GM23338 (cell line): ENCODE results near the gene ABAT. TPM values are rescaled to one million over a fixed set of nuclear protein-coding genes. Genes with fewer than 3 reads are reported as not detected.
A peak's percentile ranks its signal among the peaks of the same experiment; 100 is the strongest.

Source experiments
- ATAC-seq: fragments of 200-7000 bp; cut with Tn5 transposase; 3 replicates; pipeline ENCODE4 v1.9.1; 2020
- DNase-seq: peaks from one replicate; pipeline ENCODE4 v3.0.0-alpha.2; 2015; ENCODE audit warnings: low spot score
- H2AFZ ChIP-seq: fragments of 200-600 bp; sonication (generic); 2 replicates; pipeline ENCODE4 v1.8.0; 2016; ENCODE audit warnings: antibody characterized with exemption, mild to moderate bottlenecking, moderate library complexity
- H3F3A ChIP-seq: fragments of 200-600 bp; sonication (generic); replicated peaks from 2 replicates; pipeline ENCODE4 v1.8.0; 2017; ENCODE audit warnings: antibody characterized with exemption, mixed run types, low read depth
- H3K27ac ChIP-seq: fragments of 200-600 bp; sonication (generic); 2 replicates; pipeline ENCODE4 v1.6.1; 2016; ENCODE audit warnings: low read depth
- H3K27me3 ChIP-seq: fragments of 200-600 bp; sonication (generic); 2 replicates; pipeline ENCODE4 v1.8.0; 2016; ENCODE audit warnings: mild to moderate bottlenecking, mixed run types, moderate library complexity; ENCODE audit not compliant: insufficient read depth
- H3K36me3 ChIP-seq: fragments of 200-600 bp; sonication (generic); 2 replicates; pipeline ENCODE4 v1.8.0; 2016; ENCODE audit warnings: mild to moderate bottlenecking; ENCODE audit not compliant: insufficient read depth
- H3K4me1 ChIP-seq: fragments of 200-600 bp; sonication (generic); 2 replicates; pipeline ENCODE4 v1.8.0; 2016; ENCODE audit warnings: mild to moderate bottlenecking, moderate library complexity; ENCODE audit not compliant: insufficient read depth
- H3K4me2 ChIP-seq: fragments of 200-600 bp; sonication (generic); 2 replicates; pipeline ENCODE4 v1.7.1; 2017; ENCODE audit warnings: mixed run types
- H3K4me3 ChIP-seq: fragments of 200-600 bp; sonication (generic); 2 replicates; pipeline ENCODE4 v1.6.1; 2016; ENCODE audit warnings: mixed run types
- H3K79me2 ChIP-seq: fragments of 200-600 bp; sonication (generic); replicated peaks from 2 replicates; pipeline ENCODE4 v1.8.0; 2017; ENCODE audit warnings: mild to moderate bottlenecking; ENCODE audit not compliant: insufficient read depth
- H3K9me2 ChIP-seq: fragments of 200-600 bp; sonication (generic); 2 replicates; pipeline ENCODE4 v1.8.0; 2017; ENCODE audit not compliant: insufficient read depth
- H4K20me1 ChIP-seq: fragments of 200-600 bp; sonication (generic); replicated peaks from 2 replicates; pipeline ENCODE4 v1.8.0; 2017; ENCODE audit warnings: mild to moderate bottlenecking; ENCODE audit not compliant: insufficient read depth
- H3K27ac Mint-ChIP-seq: 2 replicates; pipeline ENCODE4 v1.8.0; 2020; ENCODE audit warnings: inconsistent platforms, mild to moderate bottlenecking, moderate library complexity, mixed read lengths
- H3K27me3 Mint-ChIP-seq: 3 replicates; pipeline ENCODE4 v1.8.0; 2022; ENCODE audit warnings: low read depth, mild to moderate bottlenecking, moderate library complexity, mixed read lengths, inconsistent platforms; ENCODE audit not compliant: insufficient read depth, poor library complexity
- H3K36me3 Mint-ChIP-seq: 3 replicates; pipeline ENCODE4 v1.8.0; 2021; ENCODE audit warnings: low read depth, mild to moderate bottlenecking, inconsistent platforms, moderate library complexity, mixed read lengths
- H3K4me1 Mint-ChIP-seq: 3 replicates; pipeline ENCODE4 v1.8.0; 2020; ENCODE audit warnings: mild to moderate bottlenecking, inconsistent platforms, mixed read lengths
- H3K4me3 Mint-ChIP-seq: 3 replicates; pipeline ENCODE4 v1.8.0; 2021; ENCODE audit warnings: moderate library complexity, mild to moderate bottlenecking, inconsistent platforms, mixed read lengths
- H3K9me3 Mint-ChIP-seq: 3 replicates; pipeline ENCODE4 v1.8.0; 2020; ENCODE audit warnings: moderate library complexity, mild to moderate bottlenecking, inconsistent platforms, mixed read lengths
- JUNB ChIP-seq: IDR thresholded peaks from one replicate; pipeline ENCODE4 v1.6.1; 2016; ENCODE audit warnings: antibody characterized with exemption; ENCODE audit not compliant: unreplicated experiment
- STAT1 ChIP-seq: IDR thresholded peaks from one replicate; pipeline ENCODE4 v1.6.1; 2016; ENCODE audit warnings: antibody characterized with exemption; ENCODE audit not compliant: unreplicated experiment
- ZNF114 ChIP-seq: fragments of 250-450 bp; sonication (Bioruptor Pico); IDR thresholded peaks from 2 replicates; pipeline ENCODE4 v1.5.0; 2020; ENCODE audit warnings: mild to moderate bottlenecking, moderate library complexity
- polyA plus RNA-seq: library from polyadenylated mRNA; unstranded; fragments of >200 nt; fragmentation: Nextera tagmentation; extraction: Ambion mirVana; gene quantifications from 2 replicates; pipeline ENCODE4 v1.2.1, GENCODE V29; 2016
- total RNA-seq: library from RNA; depleted of rRNA; stranded (reverse); fragments of >200 nt; shearing (Covaris generic); gene quantifications from 2 replicates; pipeline ENCODE4 v1.2.3, GENCODE V29; 2014
- TF ChIP-seq, protein P1 (sequence below): fragments of 250-450 bp; sonication (Bioruptor Pico); IDR thresholded peaks from 2 replicates; pipeline ENCODE4 v1.5.0; 2020; ENCODE audit warnings: mild to moderate bottlenecking, moderate library complexity
- TF ChIP-seq, protein P2 (sequence below): IDR thresholded peaks from one replicate; pipeline ENCODE4 v1.6.1; 2018; ENCODE audit warnings: antibody characterized with exemption; ENCODE audit not compliant: unreplicated experiment

The ABAT gene
- total and polyA plus RNA-seq, 2 experiments from 2014 or later, result 4.4 to 8.8 TPM

DNA sequence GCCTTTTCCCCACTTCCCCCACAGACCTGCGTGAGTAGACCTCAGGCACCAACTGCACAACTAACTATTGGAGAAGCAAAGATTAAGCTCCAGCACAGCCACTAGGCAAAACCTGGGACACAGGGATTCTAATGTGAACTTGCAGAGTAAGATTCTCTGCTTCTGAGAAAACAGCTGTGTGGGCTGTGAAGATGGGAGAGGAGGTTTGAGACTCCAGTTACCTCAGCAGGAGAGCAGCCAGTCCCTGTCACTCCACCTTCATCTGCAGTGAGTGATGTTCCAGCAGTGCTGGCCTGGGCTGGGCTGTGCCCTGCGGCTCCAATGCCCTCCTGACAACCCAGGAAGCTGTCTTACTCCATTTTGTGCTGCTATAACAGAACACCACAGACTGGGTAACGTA, 18.0 kb upstream of the ABAT start (continued):
- TF ChIP-seq, protein P1, sequence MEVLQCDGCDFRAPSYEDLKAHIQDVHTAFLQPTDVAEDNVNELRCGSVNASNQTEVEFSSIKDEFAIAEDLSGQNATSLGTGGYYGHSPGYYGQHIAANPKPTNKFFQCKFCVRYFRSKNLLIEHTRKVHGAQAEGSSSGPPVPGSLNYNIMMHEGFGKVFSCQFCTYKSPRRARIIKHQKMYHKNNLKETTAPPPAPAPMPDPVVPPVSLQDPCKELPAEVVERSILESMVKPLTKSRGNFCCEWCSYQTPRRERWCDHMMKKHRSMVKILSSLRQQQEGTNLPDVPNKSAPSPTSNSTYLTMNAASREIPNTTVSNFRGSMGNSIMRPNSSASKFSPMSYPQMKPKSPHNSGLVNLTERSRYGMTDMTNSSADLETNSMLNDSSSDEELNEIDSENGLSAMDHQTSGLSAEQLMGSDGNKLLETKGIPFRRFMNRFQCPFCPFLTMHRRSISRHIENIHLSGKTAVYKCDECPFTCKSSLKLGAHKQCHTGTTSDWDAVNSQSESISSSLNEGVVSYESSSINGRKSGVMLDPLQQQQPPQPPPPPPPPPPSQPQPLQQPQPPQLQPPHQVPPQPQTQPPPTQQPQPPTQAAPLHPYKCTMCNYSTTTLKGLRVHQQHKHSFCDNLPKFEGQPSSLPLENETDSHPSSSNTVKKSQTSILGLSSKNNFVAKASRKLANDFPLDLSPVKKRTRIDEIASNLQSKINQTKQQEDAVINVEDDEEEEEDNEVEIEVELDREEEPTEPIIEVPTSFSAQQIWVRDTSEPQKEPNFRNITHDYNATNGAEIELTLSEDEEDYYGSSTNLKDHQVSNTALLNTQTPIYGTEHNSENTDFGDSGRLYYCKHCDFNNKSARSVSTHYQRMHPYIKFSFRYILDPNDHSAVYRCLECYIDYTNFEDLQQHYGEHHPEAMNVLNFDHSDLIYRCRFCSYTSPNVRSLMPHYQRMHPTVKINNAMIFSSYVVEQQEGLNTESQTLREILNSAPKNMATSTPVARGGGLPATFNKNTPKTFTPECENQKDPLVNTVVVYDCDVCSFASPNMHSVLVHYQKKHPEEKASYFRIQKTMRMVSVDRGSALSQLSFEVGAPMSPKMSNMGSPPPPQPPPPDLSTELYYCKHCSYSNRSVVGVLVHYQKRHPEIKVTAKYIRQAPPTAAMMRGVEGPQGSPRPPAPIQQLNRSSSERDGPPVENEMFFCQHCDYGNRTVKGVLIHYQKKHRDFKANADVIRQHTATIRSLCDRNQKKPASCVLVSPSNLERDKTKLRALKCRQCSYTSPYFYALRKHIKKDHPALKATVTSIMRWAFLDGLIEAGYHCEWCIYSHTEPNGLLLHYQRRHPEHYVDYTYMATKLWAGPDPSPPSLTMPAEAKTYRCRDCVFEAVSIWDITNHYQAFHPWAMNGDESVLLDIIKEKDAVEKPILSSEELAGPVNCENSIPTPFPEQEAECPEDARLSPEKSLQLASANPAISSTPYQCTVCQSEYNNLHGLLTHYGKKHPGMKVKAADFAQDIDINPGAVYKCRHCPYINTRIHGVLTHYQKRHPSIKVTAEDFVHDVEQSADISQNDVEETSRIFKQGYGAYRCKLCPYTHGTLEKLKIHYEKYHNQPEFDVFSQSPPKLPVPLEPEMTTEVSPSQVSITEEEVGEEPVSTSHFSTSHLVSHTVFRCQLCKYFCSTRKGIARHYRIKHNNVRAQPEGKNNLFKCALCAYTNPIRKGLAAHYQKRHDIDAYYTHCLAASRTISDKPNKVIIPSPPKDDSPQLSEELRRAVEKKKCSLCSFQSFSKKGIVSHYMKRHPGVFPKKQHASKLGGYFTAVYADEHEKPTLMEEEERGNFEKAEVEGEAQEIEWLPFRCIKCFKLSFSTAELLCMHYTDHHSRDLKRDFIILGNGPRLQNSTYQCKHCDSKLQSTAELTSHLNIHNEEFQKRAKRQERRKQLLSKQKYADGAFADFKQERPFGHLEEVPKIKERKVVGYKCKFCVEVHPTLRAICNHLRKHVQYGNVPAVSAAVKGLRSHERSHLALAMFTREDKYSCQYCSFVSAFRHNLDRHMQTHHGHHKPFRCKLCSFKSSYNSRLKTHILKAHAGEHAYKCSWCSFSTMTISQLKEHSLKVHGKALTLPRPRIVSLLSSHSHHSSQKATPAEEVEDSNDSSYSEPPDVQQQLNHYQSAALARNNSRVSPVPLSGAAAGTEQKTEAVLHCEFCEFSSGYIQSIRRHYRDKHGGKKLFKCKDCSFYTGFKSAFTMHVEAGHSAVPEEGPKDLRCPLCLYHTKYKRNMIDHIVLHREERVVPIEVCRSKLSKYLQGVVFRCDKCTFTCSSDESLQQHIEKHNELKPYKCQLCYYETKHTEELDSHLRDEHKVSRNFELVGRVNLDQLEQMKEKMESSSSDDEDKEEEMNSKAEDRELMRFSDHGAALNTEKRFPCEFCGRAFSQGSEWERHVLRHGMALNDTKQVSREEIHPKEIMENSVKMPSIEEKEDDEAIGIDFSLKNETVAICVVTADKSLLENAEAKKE (CRISPR knock-in tag), result no peak
- no peak for TF ChIP-seq ZNF114 (CRISPR knock-in tag)

DNA sequence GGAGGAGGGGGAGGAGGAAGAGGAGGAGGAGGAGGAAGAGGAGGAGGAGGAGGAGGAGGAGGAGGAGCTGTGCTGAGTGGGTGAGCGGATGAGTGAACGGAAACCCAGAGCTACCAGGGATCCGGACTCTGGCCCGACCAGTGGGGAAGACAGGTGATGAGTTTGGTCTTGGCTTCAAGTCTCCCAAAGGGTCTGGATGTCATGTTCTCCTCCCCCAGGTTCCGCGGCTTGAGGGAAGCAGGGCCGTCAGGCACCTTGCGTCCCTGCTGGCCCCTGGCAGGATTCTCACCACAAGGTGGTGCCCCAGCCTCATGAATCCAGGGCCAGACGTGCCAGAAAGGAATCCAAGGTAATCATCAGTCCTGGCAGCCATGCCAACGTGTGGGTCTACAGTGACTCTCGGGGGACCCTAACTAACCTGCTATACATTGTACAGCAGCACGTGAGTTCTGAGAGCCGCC, 13.5 kb upstream of the ABAT start:
- Mint-ChIP-seq H3K27me3 (peaks cover 8% of the 10 kb centered on the region), H3K27ac (no peak overlapping the region), H3K4me3 (no peak overlapping the region), H3K4me1 (peaks cover 21% of the 10 kb centered on the region; the same call in 2 of the 3 replicates), H3K9me3 (no peaks in the 10 kb centered on the region), H3K36me3 (no peaks in the 10 kb centered on the region)
- Histone ChIP-seq H3K9me2 (no peaks in the 10 kb centered on the region), H3K4me2 (no peak overlapping the region), H3K27ac (no peak overlapping the region), H3F3A (no peaks in the 10 kb centered on the region), H3K4me1 (peaks cover 9% of the 10 kb centered on the region), H3K79me2 (no peaks in the 10 kb centered on the region), H3K4me3 (no peak overlapping the region), H3K36me3 (no peaks in the 10 kb centered on the region), H2AFZ (no peak overlapping the region), H3K27me3 (no peaks in the 10 kb centered on the region), H4K20me1 (no peaks in the 10 kb centered on the region)
- ATAC-seq (peak; percentile 96), DNase-seq (peak; percentile 94)
- TF ChIP-seq JUNB (no peak), STAT1 (no peak)
- TF ChIP-seq, protein P2, sequence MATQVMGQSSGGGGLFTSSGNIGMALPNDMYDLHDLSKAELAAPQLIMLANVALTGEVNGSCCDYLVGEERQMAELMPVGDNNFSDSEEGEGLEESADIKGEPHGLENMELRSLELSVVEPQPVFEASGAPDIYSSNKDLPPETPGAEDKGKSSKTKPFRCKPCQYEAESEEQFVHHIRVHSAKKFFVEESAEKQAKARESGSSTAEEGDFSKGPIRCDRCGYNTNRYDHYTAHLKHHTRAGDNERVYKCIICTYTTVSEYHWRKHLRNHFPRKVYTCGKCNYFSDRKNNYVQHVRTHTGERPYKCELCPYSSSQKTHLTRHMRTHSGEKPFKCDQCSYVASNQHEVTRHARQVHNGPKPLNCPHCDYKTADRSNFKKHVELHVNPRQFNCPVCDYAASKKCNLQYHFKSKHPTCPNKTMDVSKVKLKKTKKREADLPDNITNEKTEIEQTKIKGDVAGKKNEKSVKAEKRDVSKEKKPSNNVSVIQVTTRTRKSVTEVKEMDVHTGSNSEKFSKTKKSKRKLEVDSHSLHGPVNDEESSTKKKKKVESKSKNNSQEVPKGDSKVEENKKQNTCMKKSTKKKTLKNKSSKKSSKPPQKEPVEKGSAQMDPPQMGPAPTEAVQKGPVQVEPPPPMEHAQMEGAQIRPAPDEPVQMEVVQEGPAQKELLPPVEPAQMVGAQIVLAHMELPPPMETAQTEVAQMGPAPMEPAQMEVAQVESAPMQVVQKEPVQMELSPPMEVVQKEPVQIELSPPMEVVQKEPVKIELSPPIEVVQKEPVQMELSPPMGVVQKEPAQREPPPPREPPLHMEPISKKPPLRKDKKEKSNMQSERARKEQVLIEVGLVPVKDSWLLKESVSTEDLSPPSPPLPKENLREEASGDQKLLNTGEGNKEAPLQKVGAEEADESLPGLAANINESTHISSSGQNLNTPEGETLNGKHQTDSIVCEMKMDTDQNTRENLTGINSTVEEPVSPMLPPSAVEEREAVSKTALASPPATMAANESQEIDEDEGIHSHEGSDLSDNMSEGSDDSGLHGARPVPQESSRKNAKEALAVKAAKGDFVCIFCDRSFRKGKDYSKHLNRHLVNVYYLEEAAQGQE, result no peak
- TF ChIP-seq, protein P1 (CRISPR knock-in tag), result peak; percentile 11; the same call in 1 of the 2 replicates
